Measurements from ENCODE around the gene BLTP3B.

DNA sequence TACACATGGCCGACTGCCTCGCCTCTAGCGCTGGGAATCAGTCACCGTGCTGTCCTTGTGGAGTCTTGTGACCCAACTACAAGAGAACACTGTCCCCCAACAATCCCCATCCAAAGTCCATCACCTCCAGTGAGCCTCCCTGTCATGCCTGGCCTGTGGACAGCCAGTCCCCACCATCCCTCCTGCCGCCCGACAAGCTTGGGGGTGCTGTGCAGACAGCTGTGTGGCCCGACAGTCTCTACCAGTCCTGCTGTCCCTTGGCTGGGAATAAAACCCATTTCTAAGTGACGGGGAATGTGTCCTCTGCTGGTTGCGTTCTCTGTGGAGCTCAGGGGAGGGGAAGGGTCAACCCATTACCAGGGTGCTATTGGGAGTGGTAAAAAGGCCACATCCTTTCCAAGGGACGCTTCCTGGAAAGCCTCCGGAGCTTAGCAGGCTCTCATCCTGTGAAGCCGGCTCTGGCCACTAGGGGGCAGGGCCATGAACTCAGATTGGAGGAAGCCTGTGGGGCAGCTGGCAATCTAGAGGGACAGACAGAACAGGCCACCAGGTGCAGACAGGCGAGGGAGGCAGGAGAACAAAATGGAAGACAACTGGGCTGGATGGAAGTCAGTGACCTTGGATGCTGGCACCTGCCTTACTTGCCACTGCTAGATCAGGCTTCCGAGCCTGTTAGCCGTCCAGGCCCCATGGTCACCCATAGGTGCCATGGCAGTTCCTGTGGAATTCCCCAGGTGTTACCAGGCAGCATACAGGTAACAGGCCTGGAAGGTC, 12.0 kb upstream of the BLTP3B start:
- no peak for TF ChIP-seq HMGA2 (CRISPR knock-in tag; IDR thresholded peaks at IDR 0.05)
- TF ChIP-seq SP1 (CRISPR knock-in tag; conservative IDR thresholded peaks at IDR 0.05): 0 out of 2 replicates have a peak, but pooled peaks have one; percentile 48
- TF ChIP-seq NFE2L1 (CRISPR knock-in tag; IDR thresholded peaks at IDR 0.05): peak; percentile 31; the same call in 1 of the 2 replicates
- TF ChIP-seq, protein P1, sequence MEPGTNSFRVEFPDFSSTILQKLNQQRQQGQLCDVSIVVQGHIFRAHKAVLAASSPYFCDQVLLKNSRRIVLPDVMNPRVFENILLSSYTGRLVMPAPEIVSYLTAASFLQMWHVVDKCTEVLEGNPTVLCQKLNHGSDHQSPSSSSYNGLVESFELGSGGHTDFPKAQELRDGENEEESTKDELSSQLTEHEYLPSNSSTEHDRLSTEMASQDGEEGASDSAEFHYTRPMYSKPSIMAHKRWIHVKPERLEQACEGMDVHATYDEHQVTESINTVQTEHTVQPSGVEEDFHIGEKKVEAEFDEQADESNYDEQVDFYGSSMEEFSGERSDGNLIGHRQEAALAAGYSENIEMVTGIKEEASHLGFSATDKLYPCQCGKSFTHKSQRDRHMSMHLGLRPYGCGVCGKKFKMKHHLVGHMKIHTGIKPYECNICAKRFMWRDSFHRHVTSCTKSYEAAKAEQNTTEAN (CRISPR knock-in tag; IDR thresholded peaks at IDR 0.05): no peak
- no peak for TF ChIP-seq ZNF138 (CRISPR knock-in tag; conservative IDR thresholded peaks at IDR 0.05)
- TF ChIP-seq, protein P2, sequence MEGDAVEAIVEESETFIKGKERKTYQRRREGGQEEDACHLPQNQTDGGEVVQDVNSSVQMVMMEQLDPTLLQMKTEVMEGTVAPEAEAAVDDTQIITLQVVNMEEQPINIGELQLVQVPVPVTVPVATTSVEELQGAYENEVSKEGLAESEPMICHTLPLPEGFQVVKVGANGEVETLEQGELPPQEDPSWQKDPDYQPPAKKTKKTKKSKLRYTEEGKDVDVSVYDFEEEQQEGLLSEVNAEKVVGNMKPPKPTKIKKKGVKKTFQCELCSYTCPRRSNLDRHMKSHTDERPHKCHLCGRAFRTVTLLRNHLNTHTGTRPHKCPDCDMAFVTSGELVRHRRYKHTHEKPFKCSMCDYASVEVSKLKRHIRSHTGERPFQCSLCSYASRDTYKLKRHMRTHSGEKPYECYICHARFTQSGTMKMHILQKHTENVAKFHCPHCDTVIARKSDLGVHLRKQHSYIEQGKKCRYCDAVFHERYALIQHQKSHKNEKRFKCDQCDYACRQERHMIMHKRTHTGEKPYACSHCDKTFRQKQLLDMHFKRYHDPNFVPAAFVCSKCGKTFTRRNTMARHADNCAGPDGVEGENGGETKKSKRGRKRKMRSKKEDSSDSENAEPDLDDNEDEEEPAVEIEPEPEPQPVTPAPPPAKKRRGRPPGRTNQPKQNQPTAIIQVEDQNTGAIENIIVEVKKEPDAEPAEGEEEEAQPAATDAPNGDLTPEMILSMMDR (IDR thresholded peaks at IDR 0.05): peak; percentile 94
